GF-D8 (cell line): ENCODE results near the gene FOXQ1.

Experiments
- DNase-seq: peaks from one replicate; lab custom pipeline; 2025; lab: John Stamatoyannopoulos, UW

Gene FOXQ1

GRCh38 chr6:1363729-1364572 is 52.1 kb downstream of the FOXQ1 start:
- DNase-seq: no peak
